Measurements from ENCODE around the gene MYO3A. TPM values are rescaled to one million over a fixed set of nuclear protein-coding genes. Genes with fewer than 3 reads are reported as not detected.

Gene MYO3A
- polyA plus RNA-seq, 3 donors: not detected

GRCh38 chr10:26087666-26088065 lies 153.6 kb downstream of the MYO3A start:
- Histone ChIP-seq H4K20me1 (ENCODE audit: insufficient read depth, low read length) (no peaks in the 10 kb centered on the region), H3K27me3 (ENCODE audit: control insufficient read depth in 2 of 2, insufficient read depth in 2 of 2, low read length in 2 of 2) (peaks cover 0 to 3% of the 10 kb centered on the region in 2 donors), H3K36me3 (replicated peaks in 1 of 2; ENCODE audit: control insufficient read depth in 1 of 2, insufficient read depth in 2 of 2, low read length in 2 of 2) (no peaks in the 10 kb centered on the region), H3K4me1 (ENCODE audit: control insufficient read depth in 1 of 2, insufficient read depth in 2 of 2, low read length in 2 of 2) (no peaks in the 10 kb centered on the region), H3K4me3 (replicated peaks in 1 of 3; ENCODE audit: low read depth in 2 of 3, low read length in 3 of 3) (no peak overlapping the region), H3K79me2 (ENCODE audit: insufficient read depth, low read length) (no peaks in the 10 kb centered on the region), H3K4me2 (replicated peaks; ENCODE audit: extremely low read depth, low read length, poor library complexity, severe bottlenecking) (no peak overlapping the region), H3K9ac (ENCODE audit: insufficient read depth, low read length, poor library complexity, severe bottlenecking) (no peak overlapping the region), H3K9me3 (replicated peaks in 1 of 2; ENCODE audit: control insufficient read depth in 1 of 2, insufficient read depth in 1 of 2, low read length in 2 of 2) (no peaks in the 10 kb centered on the region), H2AFZ (ENCODE audit: insufficient read depth, low read depth, low read length, poor library complexity, severe bottlenecking) (no peak overlapping the region), H3K27ac (ENCODE audit: low read depth in 1 of 2, low read length in 2 of 2) (no peak overlapping the region)
- intact Hi-C loops (cut with micrococcal nuclease): no loop called here
- Mint-ChIP-seq H3K27me3 (ENCODE audit: low read depth in 3 of 3) (peaks cover 0 to 14% (median 5%) of the 10 kb centered on the region in 3 donors), H3K36me3 (no peaks in the 10 kb centered on the region), H3K4me3 (no peak overlapping the region), H3K4me1 (peaks cover 5% of the 10 kb centered on the region), H3K27ac (no peak overlapping the region), H3K9me3 (peaks cover 0 to 10% (median 3%) of the 10 kb centered on the region in 7 donors)
- 100% methylated on average over 1 of the region's 3 CpGs for WGBS (ENCODE audit: insufficient coverage)
- TF ChIP-seq CTCF (IDR thresholded peaks at IDR 0.05): no peak
- DNase-seq: no peak

- Histone ChIP-seq H4K20me1 (ENCODE audit: insufficient read depth, low read length) (no peaks in the 10 kb centered on the region), H3K4me3 (replicated peaks in 1 of 3; ENCODE audit: low read depth in 2 of 3, low read length in 3 of 3) (no peak overlapping the region), H3K4me1 (ENCODE audit: control insufficient read depth in 1 of 2, insufficient read depth in 2 of 2, low read length in 2 of 2) (no peaks in the 10 kb centered on the region), H3K9ac (ENCODE audit: insufficient read depth, low read length, poor library complexity, severe bottlenecking) (no peak overlapping the region), H3K9me3 (replicated peaks in 1 of 2; ENCODE audit: control insufficient read depth in 1 of 2, insufficient read depth in 1 of 2, low read length in 2 of 2) (no peaks in the 10 kb centered on the region), H3K27me3 (ENCODE audit: control insufficient read depth in 2 of 2, insufficient read depth in 2 of 2, low read length in 2 of 2) (no peaks in the 10 kb centered on the region), H3K79me2 (ENCODE audit: insufficient read depth, low read length) (no peaks in the 10 kb centered on the region), H3K27ac (ENCODE audit: low read depth in 1 of 2, low read length in 2 of 2) (no peak overlapping the region), H2AFZ (ENCODE audit: insufficient read depth, low read depth, low read length, poor library complexity, severe bottlenecking) (no peak overlapping the region), H3K4me2 (replicated peaks; ENCODE audit: extremely low read depth, low read length, poor library complexity, severe bottlenecking) (no peak overlapping the region), H3K36me3 (replicated peaks in 1 of 2; ENCODE audit: control insufficient read depth in 1 of 2, insufficient read depth in 2 of 2, low read length in 2 of 2) (no peaks in the 10 kb centered on the region)
- Mint-ChIP-seq H3K4me1 (peaks cover 7% of the 10 kb centered on the region), H3K27ac (no peak overlapping the region), H3K36me3 (no peaks in the 10 kb centered on the region), H3K4me3 (no peak overlapping the region), H3K27me3 (ENCODE audit: low read depth in 3 of 3) (peaks cover 0 to 6% (median 5%) of the 10 kb centered on the region in 3 donors), H3K9me3 (peaks cover 0 to 9% (median 3%) of the 10 kb centered on the region in 7 donors)
- no peak for TF ChIP-seq CTCF (IDR thresholded peaks at IDR 0.05)
- intact Hi-C loops (cut with micrococcal nuclease): no loop called here
- DNase-seq: peak; percentile 7 to 31 (median 20)
- 20% methylated on average over 1 of the region's 5 CpGs for WGBS (ENCODE audit: insufficient coverage)
These were observed 156.0 kb downstream of the MYO3A start for GRCh38 chr10:26090026-26090425.
